GM10248 (cell line): Measurements from ENCODE around the gene ATP2B2.

Experiments used
- CTCF ChIA-PET: fragments of 300-600 bp; sonication (Branson Sonifier 250); formaldehyde crosslinking; extraction: SDS; loops from one replicate; lab custom pipeline; 2021; ENCODE audit warnings: antibody characterized with exemption; lab: Yijun Ruan, JAX
- POLR2A ChIA-PET: fragments of 350-650 bp; sonication (Branson Sonifier 250); formaldehyde crosslinking; extraction: SDS; loops from one replicate; lab custom pipeline; 2020; ENCODE audit warnings: antibody characterized with exemption; lab: Yijun Ruan, JAX
- DNase-seq: peaks from one replicate; pipeline ENCODE4 v3.0.0; 2012; ENCODE audit errors: extremely low spot score
- CTCF ChIP-seq: IDR thresholded peaks from 2 replicates; pipeline ENCODE4 v1.5.1; 2012; ENCODE audit warnings: mild to moderate bottlenecking, low read depth; ENCODE audit errors: extremely low read depth, missing control alignments, control extremely low read depth

Gene ATP2B2

GRCh38 chr3:10364806-10365205 is 140.6 kb downstream of the ATP2B2 start:
- TF ChIP-seq CTCF: no peak
- CTCF ChIA-PET: no interaction called here

GRCh38 chr3:10363935-10364334 is 141.5 kb downstream of the ATP2B2 start:
- no peak for DNase-seq
- POLR2A ChIA-PET: no interaction called here
- no peak for TF ChIP-seq CTCF
- CTCF ChIA-PET: no interaction called here

More at GRCh38 chr3:10364806-10365205, 140.6 kb downstream of the ATP2B2 start:
- POLR2A ChIA-PET: no interaction called here
- no peak for DNase-seq

GRCh38 chr3:10361375-10361774 is 144.0 kb downstream of the ATP2B2 start:
- DNase-seq: no peak
- TF ChIP-seq CTCF: no peak
- ChIA-PET POLR2A (no interaction called here), CTCF (interaction anchor here (1.3 to 2.1 kb wide), 4 partner anchors 9 to 377 kb away, joined by 3 to 8 read pairs (median 5); no protein-coding TSS in a partner anchor)

- ChIA-PET POLR2A (no interaction called here), CTCF (interaction anchor here (2.1 kb wide), 2 partner anchors 17 to 378 kb away, joined by 5 to 8 read pairs; no protein-coding TSS in a partner anchor)
- DNase-seq: no peak
- TF ChIP-seq CTCF: no peak
These were observed 144.9 kb downstream of the ATP2B2 start for GRCh38 chr3:10360478-10360877.

DNA sequence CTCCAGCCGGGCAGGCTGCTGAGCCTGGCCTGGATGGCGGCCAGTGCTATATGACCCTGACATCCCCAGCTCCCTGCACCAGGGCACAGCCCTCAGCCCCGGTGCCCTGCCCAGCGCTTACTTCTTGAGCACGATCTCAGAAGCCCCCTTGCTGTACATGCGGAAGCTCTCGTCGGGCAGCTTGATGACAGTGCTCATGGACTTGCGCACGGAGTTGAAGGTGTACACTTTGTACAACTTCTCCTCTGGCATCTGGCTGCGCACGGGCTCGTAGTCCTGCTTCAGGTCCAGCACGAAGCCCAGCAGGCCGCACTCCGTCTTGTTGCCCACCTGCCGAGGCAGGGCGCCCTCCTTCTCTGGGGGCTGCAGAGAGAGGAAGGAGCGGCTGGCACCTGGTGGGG is 145.6 kb downstream of the ATP2B2 start:
- no peak for DNase-seq
- CTCF ChIA-PET: interaction anchor here (2.1 kb wide), 2 partner anchors 16 to 379 kb away, joined by 5 to 8 read pairs; no protein-coding TSS in a partner anchor
- POLR2A ChIA-PET: no interaction called here
- no peak for TF ChIP-seq CTCF

DNA sequence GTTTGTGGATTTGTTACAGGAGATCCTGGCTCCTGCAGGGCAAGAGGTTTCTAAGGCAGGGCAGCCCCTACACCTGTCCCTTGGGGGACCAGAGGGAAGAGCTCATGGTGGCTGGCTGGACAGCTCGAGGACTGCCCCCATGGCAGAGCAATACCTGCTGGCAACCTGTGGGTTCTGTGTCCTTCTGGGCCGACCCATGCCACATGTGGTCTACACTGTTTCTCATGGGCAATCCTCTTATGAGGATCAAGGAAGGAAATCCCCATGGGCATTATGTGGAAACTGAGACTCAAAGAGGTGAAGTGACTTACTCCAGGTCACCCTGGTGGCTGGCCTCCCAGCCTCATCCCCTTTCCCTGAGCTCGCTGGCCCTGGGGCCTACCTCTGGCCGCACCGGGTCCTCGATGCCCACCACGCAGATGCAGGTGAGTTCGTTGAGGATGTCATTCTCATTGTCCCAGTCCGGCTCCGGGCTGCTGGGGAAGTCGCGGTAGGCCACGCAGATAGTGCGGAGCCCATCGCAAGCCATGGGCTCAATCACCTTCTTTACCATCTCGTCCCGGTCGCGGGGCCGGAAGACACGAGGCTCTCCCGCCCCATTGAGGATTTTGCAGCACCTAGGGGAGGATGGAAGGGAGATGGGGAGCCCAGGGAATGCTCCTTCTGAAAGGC is 146.9 kb downstream of the ATP2B2 start:
- no peak for TF ChIP-seq CTCF
- ChIA-PET CTCF (interaction anchor here (2.5 kb wide), 1 partner anchor 14 kb away, joined by 12 read pairs; no protein-coding TSS in a partner anchor), POLR2A (interaction anchor here (0.6 kb wide), 1 partner anchor 42 kb away, joined by 5 read pairs; no protein-coding TSS in a partner anchor)
- no peak for DNase-seq
